Stimulated activated CD4-positive, alpha-beta T cell treated with anti-CD3 and anti-CD28 coated beads, TNF-alpha, amount 100 ng/mL, for 48 hours (primary cell): Measurements from ENCODE around the gene ST3GAL3.
"Not testable (repeated sequence)": the region's sequence is repeated elsewhere in the genome, so short reads cannot be mapped to it uniquely, and the experiment has no call there.

Experiments
- DNase-seq, 3 donors: peaks; one replicate each; pipeline ENCODE4 v3.0.0-alpha.2; 2020; ENCODE audit warnings: low read depth in 3 of 3

Gene ST3GAL3

DNA sequence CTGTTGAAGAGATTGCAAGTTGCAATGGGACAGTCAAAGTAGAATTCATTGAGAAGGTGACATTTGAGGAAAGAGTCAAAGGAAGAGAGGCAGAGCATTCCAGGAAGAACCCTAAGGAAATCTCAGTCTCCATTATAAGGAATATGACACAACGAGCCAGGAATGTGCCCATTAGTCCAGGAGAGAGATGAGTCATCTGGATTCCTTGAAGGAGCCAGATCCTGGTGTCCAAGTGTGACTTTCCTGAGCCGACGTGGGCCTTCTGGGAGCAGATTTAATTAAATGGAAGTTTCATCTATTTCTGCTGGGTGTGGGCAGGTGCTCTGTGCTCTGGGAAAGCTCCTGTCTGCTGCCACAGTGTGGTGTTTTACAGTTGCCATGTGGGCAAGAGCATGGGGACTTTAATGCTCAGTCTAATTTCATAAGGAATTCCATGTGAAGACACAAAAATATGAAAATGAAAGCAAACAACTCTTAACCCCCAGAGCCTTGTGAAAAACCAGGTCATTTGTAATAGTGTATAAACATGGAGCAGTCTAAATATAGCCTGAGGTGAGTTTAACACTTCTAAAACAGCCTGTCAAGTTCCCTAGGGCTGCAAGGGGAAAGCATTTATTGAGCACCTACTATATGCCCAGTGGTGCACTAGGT, 114.8 kb downstream of the ST3GAL3 start:
- no peak for DNase-seq

DNA sequence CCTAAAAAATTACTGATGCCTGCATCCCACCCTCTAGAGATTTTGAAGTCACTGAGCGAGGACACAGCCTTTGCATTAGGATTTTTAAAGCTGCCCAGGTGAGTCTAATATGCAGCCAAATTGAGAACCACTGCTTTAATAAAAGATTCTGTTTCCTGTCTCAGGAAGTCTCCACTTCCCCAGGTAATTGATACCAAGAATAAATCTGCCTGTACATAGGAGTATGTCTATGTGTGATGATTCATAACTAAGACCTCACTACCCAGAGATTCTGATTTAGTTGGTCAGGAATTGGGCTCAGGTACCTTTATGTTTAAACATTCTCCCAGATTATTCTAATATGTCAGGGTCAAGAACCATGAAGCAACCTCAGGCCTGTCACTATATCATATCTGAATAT, 117.5 kb downstream of the ST3GAL3 start:
- no peak for DNase-seq

GRCh38 chr1:43828574-43828973, 121.2 kb downstream of the ST3GAL3 start:
- DNase-seq: no peak

GRCh38 chr1:43830802-43831201, 123.5 kb downstream of the ST3GAL3 start:
- no peak for DNase-seq

GRCh38 chr1:43831851-43832250, 124.5 kb downstream of the ST3GAL3 start:
- DNase-seq: no peak

DNA sequence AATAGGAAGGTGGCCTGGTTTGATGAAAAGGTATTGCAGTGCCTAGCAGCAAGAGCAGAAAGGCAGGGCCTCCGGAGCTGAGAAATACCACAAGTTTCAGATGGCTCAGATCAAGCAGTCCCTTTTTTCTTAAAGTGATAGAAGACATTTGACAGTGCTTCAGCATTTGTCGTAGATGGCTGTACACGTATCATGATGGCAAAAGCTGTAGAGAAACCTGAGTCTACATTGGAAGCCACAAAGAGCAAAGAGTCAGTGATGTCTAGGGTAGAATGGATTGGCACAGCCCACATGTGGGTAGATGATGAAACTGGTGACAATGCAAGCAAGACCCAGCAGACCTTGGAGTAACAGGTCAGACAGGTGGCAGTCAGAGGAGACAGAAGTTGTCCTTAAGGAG, 124.9 kb downstream of the ST3GAL3 start:
- no peak for DNase-seq

DNA sequence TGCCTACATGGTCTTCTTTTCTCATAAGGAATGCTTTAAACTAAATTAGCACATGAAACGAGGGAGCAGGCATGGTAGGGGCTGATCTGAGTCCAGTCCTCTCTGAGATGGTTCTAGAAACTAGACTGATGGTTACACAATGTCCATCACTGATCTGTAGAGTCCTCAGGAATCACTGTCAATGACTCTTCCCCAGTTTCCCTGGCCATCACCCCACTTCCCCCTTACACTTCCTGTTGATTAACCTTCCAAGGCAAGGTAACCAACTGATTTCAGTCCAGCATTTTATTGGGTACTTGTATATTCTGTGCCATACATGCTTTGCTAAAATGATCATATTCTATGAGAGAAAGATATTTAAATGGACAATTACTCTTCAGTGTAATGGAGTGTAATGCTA, 125.7 kb downstream of the ST3GAL3 start:
- DNase-seq: no peak

DNA sequence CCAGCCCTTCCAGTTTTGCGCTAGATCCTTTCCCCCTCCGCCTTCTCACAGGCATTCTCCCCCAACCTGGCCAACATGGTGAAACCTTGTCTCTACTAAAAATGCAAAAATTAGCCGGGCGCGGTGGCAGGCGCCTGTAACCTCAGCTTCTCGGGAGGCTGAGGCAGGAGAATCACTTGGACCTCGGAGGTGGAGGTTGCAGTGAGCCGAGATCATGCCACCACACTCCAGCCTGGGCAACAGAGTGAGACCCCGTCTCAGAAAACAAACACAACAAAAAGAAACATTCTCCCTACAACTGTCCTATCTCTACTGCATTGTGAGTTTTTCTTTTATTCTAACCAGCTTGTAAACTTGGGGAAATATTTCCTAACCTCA, 126.6 kb downstream of the ST3GAL3 start:
- DNase-seq: not testable (repeated sequence)

DNA sequence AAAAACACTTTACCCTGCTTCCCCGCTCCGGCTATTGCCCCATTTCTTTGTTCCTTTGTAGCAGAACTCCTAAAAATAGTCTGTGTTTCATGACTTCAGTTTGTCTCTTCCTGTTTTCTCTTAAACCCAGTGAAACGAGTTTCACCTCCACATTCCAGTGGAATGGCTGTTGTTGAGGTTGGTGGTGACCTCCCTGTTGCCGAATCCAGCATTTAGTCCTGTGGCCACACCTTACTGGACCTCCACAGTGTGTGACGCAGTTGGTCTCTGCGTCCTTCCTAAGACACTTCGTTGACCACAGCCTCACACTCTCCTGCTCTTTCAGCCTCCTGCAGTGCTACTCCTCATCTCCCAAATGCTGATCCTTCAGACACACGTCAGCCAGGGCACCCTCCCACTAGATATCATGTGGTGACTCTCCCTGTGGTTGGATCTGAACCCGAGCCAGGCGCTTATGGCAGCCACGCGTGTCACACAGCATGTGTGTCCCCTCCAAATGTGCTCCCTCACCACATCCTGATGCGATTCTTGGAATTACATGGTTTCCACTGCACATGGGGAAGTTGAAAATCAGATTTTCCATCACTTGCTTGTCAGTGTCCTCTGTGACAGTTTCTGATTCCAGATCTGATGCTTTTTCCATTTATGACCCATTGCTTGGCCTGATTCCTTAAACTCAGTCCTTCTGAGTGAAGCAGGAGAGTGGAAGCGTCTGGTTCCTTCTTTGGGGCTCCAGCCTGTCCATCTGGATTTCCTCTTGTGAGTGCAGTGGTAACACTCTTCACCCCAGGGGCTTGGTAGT, 127.1 kb downstream of the ST3GAL3 start:
- DNase-seq: peak in 1 of 3 donors; percentile 37

DNA sequence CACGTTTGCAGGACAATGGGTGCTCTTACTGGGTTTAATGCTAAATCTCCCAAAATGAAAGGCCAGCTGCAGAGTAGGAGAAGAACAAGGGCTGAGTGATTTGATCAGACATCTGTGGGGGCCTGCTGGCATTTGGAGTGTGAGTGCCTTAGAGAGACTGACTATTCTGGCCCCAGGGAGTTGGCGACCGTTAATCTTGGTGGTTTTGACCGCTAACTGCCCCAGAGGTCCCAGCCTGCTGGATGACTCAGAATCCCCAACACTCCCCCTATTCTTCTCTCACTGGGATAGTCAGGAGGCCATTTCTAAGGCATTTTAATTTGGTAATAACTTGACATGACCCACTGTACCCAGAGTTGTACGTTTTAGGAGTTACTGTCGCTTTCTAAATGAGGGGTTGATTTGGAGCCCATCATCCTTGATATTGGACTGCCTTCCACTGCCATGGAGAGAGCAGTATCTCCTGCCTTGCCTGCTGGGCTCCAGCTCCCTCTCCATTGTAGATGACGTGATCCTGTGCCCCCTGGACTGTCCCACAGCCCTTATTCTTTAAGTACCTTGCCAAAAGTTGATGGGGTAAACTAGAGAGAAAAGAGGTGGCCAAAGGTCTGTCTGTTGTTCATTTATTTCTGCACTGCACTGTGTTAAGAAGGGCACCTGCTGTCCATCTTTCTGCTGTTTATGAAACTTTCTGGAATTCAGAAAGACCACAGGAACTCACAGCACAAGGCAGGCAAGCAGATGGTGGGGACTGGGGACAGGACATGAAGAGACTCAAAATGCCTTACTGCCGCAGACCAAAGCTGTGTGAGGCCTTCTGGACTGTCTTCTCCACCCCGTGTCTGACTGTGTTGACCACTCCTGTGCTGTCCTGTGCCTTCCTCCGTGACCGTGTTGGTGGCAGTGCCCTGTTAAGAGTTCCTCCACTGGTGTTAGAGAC, 128.0 kb downstream of the ST3GAL3 start:
- no peak for DNase-seq

- peak; percentile 12 to 67 (median 48) for DNase-seq
These were observed 129.1 kb downstream of the ST3GAL3 start for GRCh38 chr1:43836267-43836951.

DNA sequence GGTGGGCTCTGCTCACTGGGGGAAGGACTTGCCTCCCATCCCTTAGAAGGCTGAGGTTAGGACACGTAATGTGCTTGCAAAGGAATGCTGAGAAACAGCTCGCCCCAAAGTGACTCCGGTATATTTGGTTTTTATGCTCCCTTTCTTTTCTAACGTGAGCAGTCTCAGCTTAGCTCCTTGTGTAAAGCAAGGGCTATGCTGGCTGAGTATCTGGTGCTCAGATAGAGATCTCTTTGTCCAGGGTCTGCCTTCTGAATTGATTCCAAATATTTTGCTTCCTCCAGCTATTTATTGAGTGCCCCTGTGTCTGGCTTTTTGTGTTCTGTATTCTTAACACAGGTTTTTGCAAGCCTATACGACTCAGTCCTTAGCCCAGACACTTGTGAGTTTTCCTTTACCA, 131.7 kb downstream of the ST3GAL3 start:
- DNase-seq: no peak

- DNase-seq: no peak
These were observed 134.2 kb downstream of the ST3GAL3 start for GRCh38 chr1:43841321-43842174.

- no peak for DNase-seq
These were observed 134.8 kb downstream of the ST3GAL3 start for GRCh38 chr1:43842175-43842498.

GRCh38 chr1:43843684-43844083, 136.3 kb downstream of the ST3GAL3 start:
- DNase-seq: no peak

- no peak for DNase-seq
These were observed 136.8 kb downstream of the ST3GAL3 start for GRCh38 chr1:43844114-43844513.

DNA sequence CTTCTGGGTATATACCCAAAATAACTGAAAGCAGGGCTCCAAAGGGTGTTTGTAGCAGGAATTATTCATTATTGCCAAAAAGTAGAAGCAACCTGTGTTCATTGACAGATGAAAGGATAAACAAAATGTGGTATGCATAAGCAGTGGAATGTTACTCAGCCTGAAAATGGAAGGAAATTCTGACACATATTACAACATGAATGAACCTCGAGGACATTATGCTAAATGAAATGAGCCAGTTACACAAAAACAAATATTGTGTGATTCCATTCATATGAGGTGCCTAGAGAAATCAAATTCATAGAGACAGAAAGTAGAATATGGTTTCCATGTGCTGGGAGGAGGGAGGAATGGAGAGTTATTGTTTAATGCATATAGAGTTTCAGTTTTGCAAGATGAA, 140.0 kb downstream of the ST3GAL3 start:
- DNase-seq: no peak

DNA sequence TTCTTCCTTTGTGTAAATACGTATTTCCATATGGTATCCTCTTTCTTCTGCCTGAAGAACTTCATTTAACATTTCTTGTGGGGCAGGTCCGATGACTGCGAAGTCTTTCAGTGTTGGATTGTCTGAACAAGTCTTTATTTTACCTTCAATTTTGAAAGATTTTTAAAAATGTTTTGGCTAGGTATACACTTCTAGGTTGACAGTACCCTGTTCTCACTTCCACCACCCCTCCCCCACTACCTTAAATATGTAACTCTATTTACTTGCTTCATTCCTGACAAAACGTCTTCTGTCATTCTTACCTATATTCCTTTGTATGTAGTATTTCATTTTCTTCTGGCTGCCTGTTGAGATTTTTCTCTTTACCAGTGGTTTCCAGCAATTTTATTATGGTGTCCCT, 140.5 kb downstream of the ST3GAL3 start:
- no peak for DNase-seq

- no peak for DNase-seq
These were observed 142.3 kb downstream of the ST3GAL3 start for GRCh38 chr1:43849670-43850069.

GRCh38 chr1:43850591-43851233, 143.4 kb downstream of the ST3GAL3 start:
- no peak for DNase-seq
